ENCODE data around the gene DLX4.

DLX4 gene

DNA sequence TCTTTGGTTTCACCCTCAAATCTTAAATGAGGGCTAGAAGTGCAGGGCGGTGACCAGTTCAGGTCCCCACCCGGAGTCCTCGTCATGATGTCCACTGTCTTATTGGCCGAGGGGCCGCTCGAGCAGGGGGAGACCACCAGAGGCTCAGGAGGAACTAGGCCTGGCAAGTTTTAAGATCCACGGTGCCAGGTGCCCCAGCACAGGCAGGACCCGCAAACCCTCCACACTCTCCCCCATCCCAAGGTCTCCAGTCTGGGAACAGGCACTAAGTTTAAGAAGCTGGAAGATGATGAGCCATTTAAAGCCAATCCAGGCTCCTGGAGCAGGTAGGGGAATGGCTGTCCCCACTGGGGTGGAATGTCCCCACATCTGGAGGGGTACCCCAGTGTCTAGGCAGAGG lies 21.9 kb downstream of the DLX4 start:
- DNase-seq: no peak

DNA sequence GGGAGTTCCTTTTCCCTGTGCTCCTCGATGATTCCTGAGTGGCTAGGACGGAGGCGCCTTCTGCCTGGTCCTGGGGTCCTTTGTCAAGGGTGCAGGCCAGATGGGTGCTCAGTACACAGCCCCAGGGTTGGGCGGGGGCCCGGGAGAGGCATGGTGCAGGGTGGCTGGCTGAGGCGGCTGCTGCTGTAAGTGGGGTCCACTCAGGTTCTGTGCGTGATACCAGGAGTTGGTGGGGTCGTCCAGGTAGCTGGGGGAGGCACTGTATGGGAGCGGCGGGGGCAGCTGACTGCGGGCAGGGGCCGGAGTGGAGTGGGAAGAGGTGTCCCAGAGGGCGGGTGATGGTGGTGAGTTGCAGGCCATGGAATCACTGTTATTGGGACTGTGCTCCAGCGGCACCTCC lies 22.4 kb downstream of the DLX4 start:
- no peak for DNase-seq

DNA sequence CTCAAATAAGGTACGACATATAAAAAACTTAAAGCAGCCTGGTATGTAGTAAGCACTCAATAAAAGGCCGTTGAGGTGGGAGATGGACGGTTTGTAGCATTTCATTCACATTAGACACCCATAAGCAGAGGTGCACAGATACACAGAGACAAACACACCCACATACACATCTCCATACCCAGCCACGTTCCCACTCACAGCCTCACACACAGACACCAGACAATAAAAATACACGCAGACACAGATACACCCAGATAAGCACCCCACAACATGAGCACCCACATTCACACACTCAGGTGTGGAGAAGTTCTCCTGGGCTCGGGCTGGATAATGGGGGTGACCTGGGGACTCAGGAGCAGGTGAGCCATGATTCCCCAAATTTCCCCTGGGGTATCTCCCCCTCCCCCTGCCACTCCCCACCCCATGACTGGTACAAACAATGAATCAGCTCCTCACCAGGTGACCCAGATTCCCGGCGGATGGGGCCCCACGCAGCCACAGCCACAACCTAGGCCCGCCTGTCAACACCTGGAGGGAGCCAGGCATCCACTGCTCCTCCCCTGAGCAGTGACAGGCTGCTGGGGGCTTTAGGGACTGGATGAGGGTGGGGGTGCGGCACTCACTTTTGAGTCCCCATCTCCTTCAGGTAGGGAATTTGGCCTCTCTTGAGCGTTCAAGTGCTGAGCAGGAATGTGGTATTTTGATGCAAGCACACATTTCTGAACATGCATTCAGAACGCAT lies 23.4 kb downstream of the DLX4 start:
- DNase-seq: no peak

DNA sequence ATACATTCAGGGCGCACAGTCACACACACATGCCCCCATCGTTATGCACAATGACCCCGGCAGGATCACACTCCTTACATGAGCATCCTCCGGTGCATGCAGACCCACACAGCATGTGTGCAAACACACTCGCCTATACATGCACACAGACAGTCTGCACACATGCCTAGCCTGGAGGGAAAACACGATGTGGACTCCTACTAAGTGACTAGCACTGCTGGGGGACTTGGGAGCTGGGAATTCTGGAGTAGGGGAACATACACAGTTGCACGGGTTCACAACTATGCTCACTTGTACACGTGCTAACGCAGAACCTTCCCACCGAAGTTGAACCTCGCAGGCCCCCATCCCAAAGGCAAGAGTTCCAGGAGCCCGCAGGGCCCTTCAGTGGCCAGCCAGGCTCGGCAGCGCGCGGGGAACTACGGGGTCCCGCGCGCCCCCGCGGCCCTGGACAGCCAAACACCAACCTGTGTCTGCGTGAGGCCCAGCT lies 24.0 kb downstream of the DLX4 start:
- no peak for DNase-seq

DNA sequence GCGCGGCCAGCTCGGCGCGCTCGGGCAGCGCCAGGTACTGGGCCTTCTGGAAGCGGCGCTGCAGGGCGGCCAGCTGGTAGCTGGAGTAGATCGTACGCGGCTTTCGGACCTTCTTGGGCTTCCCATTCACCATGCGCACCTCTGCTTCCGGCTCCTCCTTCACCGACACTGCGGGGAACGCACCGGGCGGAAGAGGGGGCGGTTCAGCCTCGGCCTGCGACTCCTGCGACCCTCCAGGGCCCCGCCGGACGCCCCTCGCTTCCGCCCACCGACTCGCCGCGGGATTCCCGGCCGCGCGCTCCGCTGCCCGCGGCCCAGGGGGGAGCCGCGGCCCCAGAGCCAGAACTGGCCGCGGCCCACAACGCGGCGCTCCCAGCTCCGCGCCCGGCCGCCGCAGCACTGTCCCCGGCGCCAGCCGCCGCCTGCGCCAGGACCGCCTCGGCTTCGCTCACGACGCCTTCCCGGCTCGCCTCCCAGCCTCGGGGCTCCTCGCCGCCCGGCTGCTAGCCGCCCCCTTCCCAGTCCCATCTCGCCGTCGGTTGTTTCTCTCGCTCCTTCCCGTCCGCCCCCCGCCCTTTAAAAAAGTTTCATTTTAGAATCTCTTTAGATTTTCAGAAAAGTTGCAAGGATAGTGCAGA lies 24.6 kb downstream of the DLX4 start:
- DNase-seq: no peak

DNA sequence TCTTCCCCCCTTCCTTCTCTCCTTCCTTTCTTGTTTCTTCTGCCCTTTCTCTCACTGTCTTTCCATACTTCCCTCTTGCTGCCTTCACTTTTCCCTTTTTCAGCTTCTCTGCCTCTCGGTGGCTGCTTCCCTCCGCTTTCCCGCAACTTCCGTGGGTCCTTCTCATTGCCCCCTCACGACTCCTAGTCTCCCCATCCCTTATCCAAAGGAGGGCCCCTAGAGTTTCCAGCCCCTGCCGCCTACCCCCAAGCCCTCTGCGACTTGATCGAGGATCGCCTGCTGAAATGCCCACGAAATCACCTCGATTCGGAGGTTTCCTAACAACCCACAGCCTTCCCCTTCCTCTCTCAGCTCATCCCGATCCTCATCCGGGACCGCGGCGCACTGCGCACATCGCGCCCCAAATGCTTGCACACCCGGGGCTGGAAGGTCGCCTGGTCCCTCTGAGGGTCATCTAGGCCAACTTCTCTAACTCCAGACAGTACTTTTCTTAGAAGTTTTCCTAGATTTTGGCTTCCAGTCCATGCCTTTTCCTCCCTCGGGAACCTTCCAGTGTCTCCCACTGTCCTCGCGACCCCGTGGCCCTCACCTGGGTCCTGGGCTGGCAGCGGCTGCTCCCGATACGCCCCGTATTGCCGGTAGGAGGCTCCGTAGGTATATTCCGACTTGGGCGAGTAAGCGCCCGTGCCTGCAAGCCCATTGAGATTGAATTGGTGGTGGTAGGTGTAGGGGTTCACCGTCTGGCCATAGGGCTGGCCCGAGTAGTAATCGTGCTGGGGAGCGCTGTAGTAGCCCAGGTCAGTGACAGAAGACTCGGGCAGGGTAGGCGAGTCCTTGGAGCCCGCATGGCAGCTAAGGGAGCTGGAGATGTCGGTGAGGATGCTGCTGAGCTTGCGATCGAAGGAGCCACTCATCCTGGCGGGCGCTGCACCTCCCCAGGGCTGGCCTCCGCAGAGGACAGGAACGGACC lies 25.4 kb downstream of the DLX4 start:
- DNase-seq: no peak

DNA sequence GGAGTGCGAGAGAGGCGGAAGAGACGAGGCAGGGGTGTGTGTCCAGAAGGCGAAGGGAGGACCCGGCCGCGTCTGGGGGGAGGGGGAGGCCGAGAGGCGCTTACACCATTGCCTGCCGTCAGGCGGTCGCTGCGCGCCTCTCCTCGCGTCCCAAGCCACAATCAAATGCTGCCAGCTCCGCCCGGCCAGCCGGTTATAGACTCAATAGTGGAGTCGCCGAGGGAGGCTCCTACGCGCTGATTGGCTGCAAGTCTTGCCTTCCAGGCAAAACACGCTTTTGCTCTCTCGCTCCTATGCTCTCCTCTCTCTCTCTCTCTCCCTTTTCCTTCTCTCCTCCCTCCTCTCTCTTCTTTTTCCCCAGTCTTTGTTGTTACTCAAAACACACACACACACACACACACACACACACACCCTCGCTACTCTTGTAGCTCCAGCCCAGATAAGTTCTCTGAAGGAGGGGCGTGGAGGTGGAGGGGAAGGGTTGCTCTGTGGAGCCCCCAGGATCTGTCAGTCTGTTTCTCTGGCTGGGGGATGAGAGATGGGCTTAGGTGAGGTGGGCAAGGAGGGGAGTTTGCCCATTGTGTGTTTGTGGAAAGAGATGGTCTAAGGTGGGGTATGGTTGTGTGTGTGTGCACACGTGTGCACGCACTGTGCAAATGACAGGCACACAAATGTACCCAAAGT lies 26.2 kb downstream of the DLX4 start, which contains the start of gene DLX3:
Gene DLX3 (minus strand): TSS at position 170 of the 684 bp plus-strand sequence. CDS start 226 bp downstream, outside the sequence.
- DNase-seq: peak; percentile 26

DNA sequence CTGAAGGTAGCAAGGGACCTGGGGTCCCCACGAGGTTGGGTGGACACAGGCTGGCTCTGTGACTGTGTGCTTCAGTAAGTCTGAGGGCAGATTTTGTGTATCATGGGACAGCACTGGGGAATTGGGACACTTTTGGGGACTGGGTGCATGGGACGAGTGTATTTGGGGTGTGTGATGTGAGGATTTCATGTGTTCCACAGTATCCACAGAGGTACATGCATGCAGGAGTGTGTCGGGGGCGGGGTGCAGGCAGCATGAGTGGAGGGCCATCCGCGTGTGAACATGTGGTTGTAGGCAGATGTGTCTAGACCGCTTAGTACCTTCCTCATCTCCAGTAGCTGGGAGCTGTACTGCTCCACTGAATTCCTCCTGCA lies 27.1 kb downstream of the DLX4 start:
- DNase-seq: no peak

DNA sequence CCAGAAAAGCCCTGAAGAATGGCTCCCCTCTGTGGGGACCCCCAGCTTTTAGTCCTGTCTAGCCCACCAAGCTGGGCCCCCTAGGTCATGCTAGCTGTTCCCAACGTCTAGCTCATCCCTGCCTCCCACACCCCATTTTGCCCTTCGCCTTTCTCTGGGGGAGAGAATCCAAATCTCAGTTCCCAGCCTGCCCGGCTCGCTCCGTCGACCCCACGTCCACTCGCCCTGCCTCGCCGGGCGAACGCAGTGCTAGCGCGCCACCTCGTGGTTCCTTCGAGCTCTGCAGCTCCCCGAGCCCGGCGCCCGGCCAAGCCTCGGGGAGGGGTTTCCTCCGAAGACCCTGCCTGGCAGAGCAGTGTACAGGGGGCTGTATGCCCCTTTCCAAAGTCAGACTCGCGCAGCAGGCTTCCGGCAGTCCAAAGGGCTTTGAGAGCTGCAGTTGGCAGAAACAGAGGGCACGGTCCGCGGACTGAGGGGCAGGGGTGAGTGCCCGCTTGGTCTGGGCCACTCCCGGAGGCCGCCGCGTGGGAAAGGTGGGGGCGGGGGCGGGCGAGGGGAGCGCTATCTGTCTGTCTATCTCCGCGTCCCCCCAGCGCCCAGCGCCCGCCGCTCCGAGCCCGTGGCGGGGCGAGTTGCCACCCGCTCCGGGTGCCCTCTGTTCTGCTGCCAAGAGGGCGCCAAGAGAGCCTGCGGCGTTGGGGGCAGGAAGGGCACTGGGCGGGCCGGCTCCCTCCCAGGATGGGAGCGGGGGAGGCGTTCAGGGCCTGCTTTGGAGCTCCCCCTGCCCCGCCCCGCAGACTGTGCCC lies 27.7 kb downstream of the DLX4 start:
- peak; percentile 68 for DNase-seq

DNA sequence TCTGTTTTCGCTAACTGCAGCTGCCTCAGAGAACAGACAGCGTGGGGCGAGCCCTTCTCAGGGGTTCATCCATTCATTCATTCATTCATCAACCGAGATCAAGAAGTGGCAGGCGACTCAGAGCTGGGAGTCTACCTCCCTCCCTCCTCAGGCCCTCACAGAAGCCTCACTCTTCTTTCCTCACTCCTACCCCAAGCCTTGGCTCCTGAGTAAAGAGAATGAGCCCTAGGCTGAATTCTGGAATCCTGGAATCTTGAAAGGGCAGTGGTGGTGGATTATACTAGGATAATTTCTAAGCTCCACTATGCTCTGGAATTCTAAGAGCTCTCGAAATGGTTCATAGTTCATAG lies 28.3 kb downstream of the DLX4 start:
- DNase-seq: no peak

DNA sequence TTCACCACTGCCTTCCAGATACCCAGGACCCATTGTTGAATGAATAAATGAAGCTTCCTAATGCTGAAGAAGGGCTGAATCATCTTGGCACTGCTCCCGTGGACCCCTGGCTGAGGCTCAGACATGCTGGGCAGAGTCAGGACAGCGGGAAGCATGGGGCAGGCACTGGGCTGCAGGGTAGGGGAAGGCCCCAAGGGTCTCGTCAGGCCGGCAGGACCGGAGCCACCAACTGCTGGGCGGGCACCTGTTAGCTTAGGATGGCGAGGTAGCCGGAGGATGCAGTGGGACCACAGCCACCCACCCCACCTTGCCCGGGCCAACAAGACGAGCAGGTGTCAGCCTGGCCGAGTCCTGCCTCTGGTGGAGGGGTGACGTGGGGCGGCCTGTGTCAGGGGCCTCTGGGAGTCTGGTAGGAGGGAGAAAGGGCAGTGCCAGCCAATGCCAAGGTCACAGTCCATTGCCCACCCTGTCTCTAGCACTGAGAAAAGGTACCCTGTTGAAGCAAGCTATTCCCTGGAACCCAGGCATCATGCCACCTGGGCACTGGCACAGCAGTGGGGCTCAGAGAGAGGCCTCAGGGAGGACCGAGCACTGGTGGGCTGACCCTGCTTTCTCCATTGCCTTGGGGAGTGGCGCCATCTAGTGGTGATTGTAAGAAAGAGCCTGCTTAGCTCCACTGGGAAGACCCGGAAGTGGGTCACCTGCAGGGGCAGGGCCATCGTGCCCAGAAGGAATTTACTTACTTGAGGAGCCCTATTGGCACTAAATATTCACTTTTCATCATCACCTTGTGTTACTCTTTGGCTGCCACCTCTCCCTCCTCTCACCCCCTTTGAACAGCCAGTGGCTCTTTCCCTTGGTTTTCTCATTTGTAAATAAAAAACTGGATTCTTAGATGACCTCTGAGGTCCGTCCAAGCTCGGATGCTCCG lies 29.0 kb downstream of the DLX4 start:
- peak; percentile 80 for DNase-seq

DNA sequence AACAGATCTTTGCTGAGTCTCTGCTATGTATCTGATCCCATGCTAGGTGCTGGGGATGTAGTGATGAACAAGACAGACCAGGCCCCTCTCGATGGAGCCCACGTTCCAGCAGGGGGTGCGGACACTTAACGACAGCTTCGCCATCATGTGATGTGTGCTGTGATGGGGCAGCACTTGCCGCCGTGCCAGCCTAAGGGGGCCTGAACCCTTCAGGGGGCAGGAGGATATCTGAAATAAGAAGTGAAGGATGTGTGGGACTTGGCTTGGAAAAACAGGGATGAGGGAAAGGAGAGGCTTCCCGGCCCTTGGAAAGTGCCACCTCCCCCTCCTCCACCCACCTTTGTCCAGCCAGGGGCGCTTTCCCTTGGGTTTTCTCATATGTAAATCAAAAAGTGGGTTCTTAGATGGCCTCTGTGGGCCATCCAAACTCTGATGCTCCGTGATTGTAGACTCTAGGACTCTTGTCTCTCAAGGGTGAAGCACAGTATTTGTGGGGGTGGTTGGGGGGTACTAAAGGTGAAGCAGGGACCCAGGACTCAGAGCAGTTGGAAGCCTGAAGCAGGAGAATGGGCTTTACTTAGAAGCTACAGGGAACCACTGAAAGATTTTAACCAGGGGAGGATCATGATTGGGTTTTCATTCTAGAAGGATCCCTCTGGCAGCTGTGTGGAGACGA lies 30.0 kb downstream of the DLX4 start:
- no peak for DNase-seq

DNA sequence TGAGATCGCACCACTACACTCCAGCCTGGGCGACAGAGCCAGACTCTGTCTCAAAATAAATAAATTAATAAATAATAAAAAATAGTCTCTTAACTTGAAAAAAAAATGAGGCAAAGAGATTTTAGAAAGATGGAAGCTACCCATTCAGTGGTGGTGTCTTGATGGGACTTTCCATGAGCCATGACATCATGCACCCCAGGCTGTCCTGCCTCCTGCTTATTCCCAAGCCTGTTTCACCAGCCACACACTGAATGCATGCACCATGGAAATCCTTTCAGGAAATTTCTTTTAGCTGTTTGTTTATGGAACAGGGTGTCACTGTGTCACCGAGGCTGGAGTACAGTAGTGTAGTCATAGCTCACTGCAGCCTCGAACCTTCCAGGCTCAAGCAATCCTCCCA lies 34.9 kb downstream of the DLX4 start:
- DNase-seq: no peak

DNA sequence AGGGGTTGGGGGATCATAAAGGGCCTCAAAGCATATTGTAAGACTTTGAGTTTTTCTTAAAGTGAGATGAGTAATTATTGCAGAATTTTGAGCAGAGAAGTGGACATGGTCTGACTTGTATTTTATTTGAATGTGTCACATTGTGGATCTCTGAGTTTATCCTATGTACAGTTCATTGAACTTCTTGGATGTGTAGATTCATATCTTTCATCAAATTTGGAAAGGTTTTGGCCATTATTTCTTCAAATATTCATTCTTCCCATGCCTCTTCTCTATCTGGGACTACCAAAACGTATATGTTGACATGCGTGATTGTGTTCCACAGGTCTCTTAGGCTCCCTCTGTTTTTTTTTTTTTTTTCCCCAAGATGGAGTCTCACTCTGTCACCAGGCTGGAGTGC lies 40.3 kb downstream of the DLX4 start:
- DNase-seq: no peak

DNA sequence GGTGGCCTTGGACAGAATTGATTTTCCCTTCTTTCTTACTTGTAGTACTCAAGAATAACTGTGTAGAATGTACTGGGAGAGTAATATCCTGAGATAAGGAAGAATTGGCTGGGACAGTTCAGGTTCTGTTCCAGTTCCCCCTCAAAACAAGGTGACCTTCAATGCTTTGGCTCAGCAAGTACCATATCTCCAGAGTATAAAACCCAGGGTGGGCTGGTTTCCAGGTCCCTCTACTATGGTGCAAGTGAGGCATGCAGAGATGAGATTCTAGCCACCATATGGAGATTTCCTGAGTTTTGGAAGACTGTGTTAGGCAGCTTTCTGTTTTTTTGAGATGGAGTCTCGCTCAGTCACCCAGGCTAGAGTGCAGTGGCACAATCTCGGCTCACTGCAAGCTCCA lies 44.1 kb downstream of the DLX4 start:
- no peak for DNase-seq

DNA sequence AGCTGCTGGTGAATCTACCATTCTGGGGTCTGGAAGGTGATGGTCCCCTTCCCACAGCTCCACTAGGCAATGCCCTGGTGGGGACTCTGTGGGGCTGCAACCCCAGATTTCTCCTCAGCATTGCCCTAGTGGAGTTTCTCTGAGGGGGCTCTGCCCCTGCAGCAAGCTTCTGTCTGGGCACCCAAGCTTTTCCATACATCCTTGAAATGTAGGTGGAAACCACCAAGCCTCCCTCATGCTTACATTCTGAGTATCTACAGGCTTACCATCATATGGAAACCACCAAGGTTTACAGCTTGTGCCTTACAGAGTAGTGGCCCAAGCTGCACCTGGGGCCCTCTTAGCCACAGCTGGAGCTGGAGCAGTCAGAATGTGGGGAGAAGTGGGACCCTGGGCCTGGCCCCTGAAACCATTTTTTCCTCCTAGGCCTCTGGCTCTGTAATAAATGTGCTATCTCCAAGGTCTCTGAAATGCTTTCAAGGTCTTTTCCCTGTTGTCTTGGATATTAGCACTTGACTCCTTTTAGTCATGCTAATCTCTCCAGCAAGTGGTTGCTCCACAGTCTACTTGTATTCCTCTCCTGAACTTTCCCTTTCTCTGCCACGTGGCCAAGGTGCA lies 45.6 kb downstream of the DLX4 start:
- no peak for DNase-seq

DNA sequence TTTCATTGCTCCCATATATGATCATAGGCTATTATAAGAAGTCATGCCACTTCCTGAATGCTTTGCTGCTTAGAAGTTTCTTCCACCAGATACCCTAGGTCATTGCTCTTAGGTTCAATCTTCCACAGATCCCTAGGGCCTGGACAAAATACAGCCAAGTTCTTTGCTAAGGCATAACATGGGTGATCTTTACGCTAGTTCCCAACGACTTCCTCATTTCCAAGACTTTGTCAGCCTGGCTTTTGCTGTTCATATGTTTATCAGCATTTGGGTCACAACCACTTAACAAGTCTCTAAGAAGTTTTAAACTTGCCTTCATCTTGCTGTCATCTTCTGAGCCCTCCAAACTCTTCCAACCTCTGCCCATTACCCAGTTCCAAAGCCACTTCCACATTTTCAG lies 46.2 kb downstream of the DLX4 start:
- no peak for DNase-seq

DNA sequence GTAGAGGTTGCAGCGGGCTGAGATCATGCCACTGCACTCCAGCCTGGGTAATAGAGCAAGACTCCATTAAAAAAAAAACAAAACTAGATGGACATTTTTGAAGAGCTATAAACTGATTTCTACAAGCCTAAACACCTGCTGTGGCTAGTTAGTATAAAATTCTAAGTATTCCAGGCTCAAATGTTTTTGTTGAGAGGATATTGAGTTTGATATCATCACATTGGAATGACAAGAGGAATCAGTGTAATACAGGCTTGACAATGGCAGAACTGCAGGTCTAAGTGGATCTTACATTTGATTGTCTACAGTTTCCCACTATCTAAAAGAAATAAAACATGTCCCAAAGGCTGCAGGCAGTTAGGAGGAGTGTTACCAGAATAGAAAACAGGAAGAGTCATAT lies 49.9 kb downstream of the DLX4 start:
- DNase-seq: no peak

DNA sequence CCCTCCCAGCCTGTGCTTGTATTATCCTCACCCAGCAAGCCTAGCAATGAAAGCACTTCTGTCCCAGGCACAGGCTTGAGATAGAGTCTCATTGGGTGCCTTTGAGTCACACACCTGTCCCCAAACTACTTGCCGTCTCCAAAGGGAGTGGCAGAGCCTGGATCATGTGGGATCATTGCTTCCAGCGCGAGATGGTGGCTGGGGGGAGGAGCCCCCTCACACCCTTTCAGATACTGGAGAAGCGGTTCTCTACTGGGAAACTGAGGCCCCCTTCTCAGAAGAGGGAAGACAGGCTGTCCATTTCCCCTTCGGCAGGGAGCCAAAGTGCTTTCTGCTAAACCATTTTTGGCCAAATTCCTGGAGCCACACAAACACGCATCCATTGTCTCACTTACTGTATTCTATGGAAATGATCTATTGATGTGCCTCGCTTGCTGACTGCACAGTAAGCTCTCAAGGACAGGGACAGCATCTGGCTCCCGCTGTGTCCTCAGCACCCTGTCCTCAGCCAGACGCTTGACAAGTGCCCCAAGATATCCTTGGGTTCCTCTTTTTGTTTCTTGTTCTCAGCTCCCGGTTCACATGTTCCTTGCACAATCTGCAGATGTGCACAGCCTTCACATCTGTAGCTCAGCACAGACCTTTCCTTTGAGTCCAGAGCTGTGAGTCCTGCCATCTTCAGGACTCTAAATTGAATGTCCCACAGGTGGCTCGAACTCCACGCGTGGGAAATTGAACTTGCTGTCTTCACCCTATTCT lies 52.0 kb downstream of the DLX4 start:
- no peak for DNase-seq
